H1 (cell line): Measurements from ENCODE around the gene LMBR1. TPM values are rescaled to one million over a fixed set of nuclear protein-coding genes. Genes with fewer than 3 reads are reported as not detected.

Experiments
- JUND ChIP-seq: IDR thresholded peaks from 2 replicates; pipeline ENCODE4 v1.6.1; 2011; ENCODE audit warnings: mild to moderate bottlenecking, improper control_type of control experiment, low read length
- RXRA ChIP-seq: IDR thresholded peaks from 2 replicates; pipeline ENCODE4 v1.6.1; 2011; ENCODE audit warnings: low read depth, mild to moderate bottlenecking, low read length, moderate library complexity; ENCODE audit not compliant: insufficient read depth
- ZNF274 ChIP-seq: IDR thresholded peaks from 2 replicates; pipeline ENCODE4 v1.7.0; 2012; ENCODE audit warnings: low read length, borderline replicate concordance; ENCODE audit errors: extremely low read depth
- polyA plus RNA-seq, 7 experiments: library from polyadenylated mRNA; depleted of rRNA in 3 of 7; stranded (reverse) in 5 of 7; unstranded in 2 of 7; fragments of >200 nt in 5 of 7; fragments of 200-250 nt in 2 of 7; gene quantifications; 1 replicate in 5 of 7; 2 replicates in 1 of 7; 4 replicates in 1 of 7; pipeline versions ENCODE4 v1.2.1 to v1.2.3, GENCODE V29; 2011 to 2013; ENCODE audit warnings: missing spikeins in 2 of 7, mixed read lengths in 2 of 7
- total RNA-seq: library from RNA; stranded (reverse); fragmentation: NEBNext Ultra II Directional; extraction: Animal tissue kit (Norgen Biotek cat#: 25700); gene quantifications from 2 replicates; pipeline ENCODE4 v1.2.1, GENCODE V29; 2021

The LMBR1 gene
- total and polyA plus RNA-seq, 2 of the 8 experiments (the other 6 are each of a cell fraction or from before 2014, with no cell fraction given): 15.1 to 70.4 TPM

DNA sequence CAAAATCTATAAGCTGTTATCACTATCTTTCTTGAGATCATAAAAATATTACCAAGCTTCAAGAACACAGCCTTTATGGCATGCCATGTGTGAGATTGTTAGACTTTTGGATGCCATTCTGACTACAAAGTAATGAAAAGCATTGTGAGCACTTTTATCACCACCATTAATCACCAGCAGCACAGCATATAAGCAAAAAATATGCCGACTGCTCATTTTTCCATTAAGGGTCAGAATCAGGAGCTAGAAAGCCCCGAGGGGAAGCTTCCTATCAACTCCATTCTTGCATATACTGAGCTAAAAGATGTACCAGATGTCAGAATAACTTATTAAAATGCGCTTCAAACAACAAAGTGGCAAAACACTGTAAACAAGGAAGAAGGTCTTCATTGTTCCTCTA is 114.3 kb downstream of the LMBR1 start (continued):
- TF ChIP-seq RXRA (no peak), JUND (no peak), ZNF274 (no peak)
